ENCODE data around the gene EML4. TPM values are rescaled to one million over a fixed set of nuclear protein-coding genes. Genes with fewer than 3 reads are reported as not detected.

The EML4 gene
- polyA plus RNA-seq, 1 of the 3 experiments (the other 2 are of a cell fraction) = 35.0 TPM

GRCh38 chr2:42371611-42372473 is 202.7 kb downstream of the EML4 start:
- H3K9me2 ChIP-seq = no peaks in the 10 kb centered on the region
- POLR2A ChIA-PET = interaction anchor here (0.6 to 1.7 kb wide), 7 partner anchors 9 to 439 kb away, joined by 3 to 6 read pairs (median 4); no protein-coding TSS in a partner anchor
- no peak overlapping the region for H3K9ac ChIP-seq
- H3K4me2 ChIP-seq = no peak overlapping the region
- peak overlapping the region in 1 of 2 experiments; percentile 99; a peak in 2 of 4 replicates for H3K27ac ChIP-seq (ENCODE audit: low read depth in 2 of 2, low read length in 1 of 2)
- CTCF ChIA-PET = interaction anchor here (0.7 to 2.6 kb wide), 19 partner anchors 10 to 530 kb away, joined by 3 to 14 read pairs (median 4); partner anchors contain the start of gene COX7A2L
- no peaks in the 10 kb centered on the region for H3F3A ChIP-seq (replicated peaks; ENCODE audit: insufficient read depth)
- no peaks in the 10 kb centered on the region for H3K79me2 ChIP-seq (ENCODE audit: insufficient read depth)
- H3K27me3 ChIP-seq (ENCODE audit: insufficient read depth) = 0 out of 2 replicates have a peak, but pooled peaks cover 4% of the 10 kb centered on the region
- 84% methylated on average over 11 of the region's 11 CpGs for WGBS (ENCODE audit: low lambda C conversion rate)
- no peaks in the 10 kb centered on the region for H3K9me3 ChIP-seq
- H3K4me1 ChIP-seq (ENCODE audit: control insufficient read depth in 1 of 2, insufficient read depth in 2 of 2, low read depth in 1 of 2, low read length in 1 of 2) = peaks cover 0 to 46% of the 10 kb centered on the region in 2 experiments; a peak in 2 of 4 replicates
- no peak overlapping the region for H3K4me3 ChIP-seq (ENCODE audit: low read depth in 2 of 2, low read length in 1 of 2)
- H2AFZ ChIP-seq (ENCODE audit: low read depth) = no peak overlapping the region
- TF ChIP-seq TCF12 (IDR thresholded peaks at IDR 0.05) = peak; percentile 39; the same call in 1 of the 2 replicates
- TF ChIP-seq GABPA (IDR thresholded peaks at IDR 0.05; ENCODE audit: low read depth) = no peak
- peak; percentile 95 for TF ChIP-seq FOXJ3 (CRISPR knock-in tag; IDR thresholded peaks at IDR 0.05)
- peak; percentile 72 for TF ChIP-seq RAD21 (IDR thresholded peaks at IDR 0.05; ENCODE audit: low read length)
- peak; percentile 84 for TF ChIP-seq GATA2 (CRISPR knock-in tag; IDR thresholded peaks at IDR 0.05)
- peak in 1 of 2 experiments; percentile 98; a peak in 2 of 4 replicates for TF ChIP-seq EP300 (IDR thresholded peaks at IDR 0.05; ENCODE audit: borderline replicate concordance in 1 of 2, low read depth in 1 of 2, low read length in 1 of 2)
- TF ChIP-seq RCOR1 (IDR thresholded peaks at IDR 0.05; ENCODE audit: low read length) = peak; percentile 97
- TF ChIP-seq CHD2 (IDR thresholded peaks at IDR 0.05; ENCODE audit: low read length, partially characterized antibody) = peak; percentile 96
- TF ChIP-seq NRF1 (IDR thresholded peaks at IDR 0.05; ENCODE audit: low read depth, low read length) = no peak
- DNase-seq = peak; percentile 90
- no peaks in the 10 kb centered on the region for H3K36me3 ChIP-seq (replicated peaks in 1 of 2; ENCODE audit: control insufficient read depth in 1 of 2, insufficient read depth in 2 of 2, low read length in 1 of 2)
- H4K20me1 ChIP-seq (ENCODE audit: insufficient read depth) = no peaks in the 10 kb centered on the region

DNA sequence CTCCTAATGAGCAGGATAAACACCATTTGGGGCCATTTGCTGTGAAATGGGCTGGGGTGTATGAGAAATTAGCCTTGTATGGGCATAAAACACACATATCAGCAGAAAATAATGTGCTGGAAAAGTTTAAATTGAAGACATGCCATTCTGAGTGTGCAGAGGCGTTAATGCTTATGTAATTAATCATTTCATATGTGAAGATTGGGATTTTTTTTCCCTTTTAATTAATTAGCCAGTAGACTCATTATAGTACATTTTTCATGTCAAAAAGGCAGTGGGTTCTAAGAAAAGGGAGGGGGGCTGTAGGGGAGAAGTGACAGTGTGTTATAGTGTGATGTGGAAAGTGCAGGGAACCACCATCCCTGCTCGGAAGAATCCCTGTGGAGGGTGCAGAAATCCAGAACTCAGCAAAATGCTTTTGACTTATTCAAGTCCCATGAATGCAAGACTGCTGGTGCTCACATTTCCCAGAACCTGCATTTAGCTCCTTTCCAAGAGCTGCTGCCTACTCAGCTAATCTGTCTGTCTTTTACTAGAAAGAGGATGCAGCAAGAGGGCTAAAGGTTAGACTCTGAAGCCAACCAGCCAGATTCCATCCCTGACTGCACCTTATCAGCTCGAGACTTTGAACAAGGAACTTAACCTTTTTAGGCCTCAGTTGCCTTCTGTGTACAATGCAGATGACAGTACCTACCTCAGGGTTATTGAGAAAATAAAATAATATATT is 203.5 kb downstream of the EML4 start:
- H3K36me3 ChIP-seq (replicated peaks in 1 of 2; ENCODE audit: control insufficient read depth in 1 of 2, insufficient read depth in 2 of 2, low read length in 1 of 2) = no peaks in the 10 kb centered on the region
- no peak overlapping the region for H3K4me2 ChIP-seq
- no peaks in the 10 kb centered on the region for H4K20me1 ChIP-seq (ENCODE audit: insufficient read depth)
- H3K27me3 ChIP-seq (ENCODE audit: insufficient read depth) = 0 out of 2 replicates have a peak, but pooled peaks cover 3% of the 10 kb centered on the region
- CTCF ChIA-PET = interaction anchor here (0.5 to 2.6 kb wide), 12 partner anchors 10 to 531 kb away, joined by 3 to 14 read pairs (median 4); partner anchors contain the start of gene COX7A2L
- no peaks in the 10 kb centered on the region for H3K79me2 ChIP-seq (ENCODE audit: insufficient read depth)
- H3K9me3 ChIP-seq = no peaks in the 10 kb centered on the region
- peak; percentile 50 for DNase-seq
- TF ChIP-seq FOSL2 (IDR thresholded peaks at IDR 0.05; ENCODE audit: borderline replicate concordance, low read depth) (no peak), ELF1 (IDR thresholded peaks at IDR 0.05) (no peak), PBX3 (IDR thresholded peaks at IDR 0.05) (no peak), TAF1 (IDR thresholded peaks at IDR 0.05; ENCODE audit: borderline replicate concordance, low read depth, low read length) (no peak), POLR2AphosphoS5 (IDR thresholded peaks at IDR 0.05; ENCODE audit: low read depth, low read length) (no peak), TEAD4 (IDR thresholded peaks at IDR 0.05; ENCODE audit: borderline replicate concordance, insufficient read depth) (no peak)
- TF ChIP-seq, protein P1, sequence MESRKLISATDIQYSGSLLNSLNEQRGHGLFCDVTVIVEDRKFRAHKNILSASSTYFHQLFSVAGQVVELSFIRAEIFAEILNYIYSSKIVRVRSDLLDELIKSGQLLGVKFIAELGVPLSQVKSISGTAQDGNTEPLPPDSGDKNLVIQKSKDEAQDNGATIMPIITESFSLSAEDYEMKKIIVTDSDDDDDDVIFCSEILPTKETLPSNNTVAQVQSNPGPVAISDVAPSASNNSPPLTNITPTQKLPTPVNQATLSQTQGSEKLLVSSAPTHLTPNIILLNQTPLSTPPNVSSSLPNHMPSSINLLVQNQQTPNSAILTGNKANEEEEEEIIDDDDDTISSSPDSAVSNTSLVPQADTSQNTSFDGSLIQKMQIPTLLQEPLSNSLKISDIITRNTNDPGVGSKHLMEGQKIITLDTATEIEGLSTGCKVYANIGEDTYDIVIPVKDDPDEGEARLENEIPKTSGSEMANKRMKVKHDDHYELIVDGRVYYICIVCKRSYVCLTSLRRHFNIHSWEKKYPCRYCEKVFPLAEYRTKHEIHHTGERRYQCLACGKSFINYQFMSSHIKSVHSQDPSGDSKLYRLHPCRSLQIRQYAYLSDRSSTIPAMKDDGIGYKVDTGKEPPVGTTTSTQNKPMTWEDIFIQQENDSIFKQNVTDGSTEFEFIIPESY (IDR thresholded peaks at IDR 0.05; ENCODE audit: borderline replicate concordance, low read depth) = no peak
- no peak overlapping the region for H3K9ac ChIP-seq
- H2AFZ ChIP-seq (ENCODE audit: low read depth) = no peak overlapping the region
- H3K27ac ChIP-seq (ENCODE audit: low read depth in 2 of 2, low read length in 1 of 2) = peak overlapping the region in 1 of 2 experiments; percentile 99; a peak in 2 of 4 replicates
- no peaks in the 10 kb centered on the region for H3K9me2 ChIP-seq
- POLR2A ChIA-PET = interaction anchor here (0.9 to 1.7 kb wide), 5 partner anchors 10 to 438 kb away, joined by 3 to 6 read pairs (median 4); no protein-coding TSS in a partner anchor
- no peak overlapping the region for H3K4me3 ChIP-seq (ENCODE audit: low read depth in 2 of 2, low read length in 1 of 2)
- peaks cover 0 to 44% of the 10 kb centered on the region in 2 experiments; a peak in 2 of 4 replicates for H3K4me1 ChIP-seq (ENCODE audit: control insufficient read depth in 1 of 2, insufficient read depth in 2 of 2, low read depth in 1 of 2, low read length in 1 of 2)
- no peaks in the 10 kb centered on the region for H3F3A ChIP-seq (replicated peaks; ENCODE audit: insufficient read depth)
- WGBS (ENCODE audit: low lambda C conversion rate) = 65% methylated on average over 3 of the region's 3 CpGs

Data from SK-N-SH (cell line).